CD4-positive, alpha-beta T cell treated with Interleukin-4 for 4 hours (primary cell): ENCODE results near the gene CARD11.
"Not testable (repeated sequence)": the region's sequence is repeated elsewhere in the genome, so short reads cannot be mapped to it uniquely, and the experiment has no call there.

Source experiments
- DNase-seq: peaks from one replicate; pipeline ENCODE4 v3.0.0-alpha.2; 2020

CARD11 gene

DNA sequence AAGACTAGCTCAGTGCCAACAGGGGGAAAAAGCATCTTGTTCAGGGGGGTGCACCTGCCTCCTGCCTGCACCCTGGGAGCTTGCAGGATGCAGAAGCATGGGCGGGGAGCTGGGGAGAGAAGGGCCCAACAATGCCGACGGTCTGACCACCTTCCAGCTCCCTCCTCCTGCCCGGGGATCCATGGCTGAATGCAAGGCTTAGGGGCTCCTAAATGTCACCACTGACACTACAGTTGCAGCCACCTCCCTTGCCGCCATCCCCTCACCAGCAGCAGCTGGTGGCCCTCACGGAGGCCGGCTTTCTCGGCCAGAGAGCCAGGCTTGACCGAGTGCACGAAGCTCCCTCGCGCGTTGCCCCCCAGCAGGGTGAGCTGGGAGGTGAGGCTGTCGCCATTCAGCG, 120.8 kb downstream of the CARD11 start:
- no peak for DNase-seq

DNA sequence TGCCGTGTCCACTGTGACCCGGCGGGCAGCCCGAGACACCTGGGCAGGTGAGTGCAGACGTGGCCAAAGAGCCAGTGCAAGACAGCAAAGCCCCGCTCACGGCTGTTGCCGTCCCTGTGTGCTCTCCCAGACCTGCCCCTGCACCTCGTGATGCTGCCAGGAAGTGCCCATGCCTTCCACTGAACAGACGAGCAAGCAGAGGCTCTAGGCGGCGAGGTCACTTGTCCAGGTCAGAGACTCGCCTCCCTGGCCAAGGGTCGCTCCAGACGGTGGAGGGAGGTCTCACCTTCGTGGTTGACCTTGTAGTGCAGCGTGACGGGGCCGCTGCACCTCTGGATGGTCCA, 121.3 kb downstream of the CARD11 start:
- no peak for DNase-seq

DNA sequence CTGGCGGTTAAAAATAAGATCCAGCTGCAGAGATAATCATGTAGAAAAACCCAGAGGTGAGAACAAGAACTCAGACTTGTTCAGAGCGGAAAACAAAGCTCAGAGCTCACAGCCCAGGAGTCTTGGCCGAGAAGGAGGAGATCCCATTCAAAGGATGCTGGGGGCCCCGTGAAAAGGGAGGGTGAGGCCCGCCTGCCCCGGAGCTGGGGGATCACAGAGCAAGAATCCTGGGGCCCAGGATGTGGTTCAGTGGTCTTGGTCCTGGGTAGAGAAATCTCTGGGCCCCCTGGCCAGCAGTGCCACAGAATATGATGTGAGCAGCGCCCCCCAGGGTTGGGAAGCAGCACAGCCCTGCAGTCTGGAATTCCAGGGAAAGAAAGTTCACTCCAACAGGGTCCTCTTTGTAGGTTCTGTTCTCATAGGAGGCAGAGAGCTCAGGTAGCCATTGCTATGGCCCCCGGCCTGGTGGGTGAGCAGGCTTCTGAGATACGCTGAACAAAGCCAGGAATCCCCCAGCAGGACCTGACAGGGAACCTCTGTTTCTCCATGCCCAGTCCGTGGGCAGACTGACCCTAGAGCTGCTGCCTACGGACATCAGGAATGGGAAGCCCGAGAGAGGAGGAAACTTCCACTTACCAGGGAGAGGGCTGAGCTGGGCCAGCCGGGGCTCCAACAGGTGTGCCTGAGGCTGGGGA, 121.9 kb downstream of the CARD11 start:
- DNase-seq = no peak

DNA sequence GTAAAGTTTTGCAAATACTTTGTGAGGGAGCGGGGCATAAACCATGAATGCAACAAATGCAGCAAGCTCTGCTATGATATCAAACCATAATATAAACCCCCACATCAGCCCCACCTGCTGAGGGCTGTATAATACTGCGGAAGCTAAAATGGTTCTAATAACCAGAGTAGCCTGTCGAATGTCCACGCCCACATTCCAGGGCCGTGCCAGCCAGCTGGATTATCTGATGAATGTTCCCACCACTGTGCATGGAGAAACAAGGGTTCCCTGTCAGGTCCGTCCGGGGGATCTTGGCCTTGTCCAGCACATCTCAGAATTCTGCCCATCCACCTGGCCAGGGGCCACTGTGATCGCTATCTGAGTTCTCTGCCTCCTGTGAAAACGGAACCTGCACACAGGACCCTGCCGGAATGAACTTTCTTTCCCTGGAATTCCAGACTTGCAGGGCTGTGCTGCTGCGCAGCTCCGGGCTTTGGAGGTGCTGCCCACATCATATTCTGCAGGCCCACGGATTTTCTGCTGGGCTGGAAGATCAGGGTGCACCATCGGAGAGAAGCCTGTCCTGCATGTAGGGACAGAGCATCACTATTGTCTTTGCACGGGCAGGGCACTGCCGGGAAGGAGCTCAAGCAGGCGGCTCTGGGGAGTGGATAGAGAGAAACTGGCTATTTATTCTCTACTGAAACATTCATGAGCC, 122.6 kb downstream of the CARD11 start:
- DNase-seq = no peak

DNA sequence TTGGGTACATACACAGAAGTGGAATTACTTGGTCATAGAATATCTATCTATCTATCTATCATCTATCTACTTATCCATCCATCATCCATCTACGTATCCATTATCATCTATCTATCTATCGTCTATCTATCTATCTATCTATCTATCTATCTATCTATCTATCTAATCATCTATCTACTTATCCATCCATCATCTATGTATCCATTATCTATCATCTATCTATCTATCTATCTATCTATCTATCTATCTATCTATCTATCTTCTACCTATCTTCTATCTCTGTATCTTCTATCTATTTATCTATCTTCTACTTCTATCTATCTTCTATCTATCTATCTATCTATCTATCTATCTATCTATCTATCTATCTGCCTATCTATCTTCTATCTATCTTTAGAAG, 123.2 kb downstream of the CARD11 start:
- DNase-seq = not testable (repeated sequence)

DNA sequence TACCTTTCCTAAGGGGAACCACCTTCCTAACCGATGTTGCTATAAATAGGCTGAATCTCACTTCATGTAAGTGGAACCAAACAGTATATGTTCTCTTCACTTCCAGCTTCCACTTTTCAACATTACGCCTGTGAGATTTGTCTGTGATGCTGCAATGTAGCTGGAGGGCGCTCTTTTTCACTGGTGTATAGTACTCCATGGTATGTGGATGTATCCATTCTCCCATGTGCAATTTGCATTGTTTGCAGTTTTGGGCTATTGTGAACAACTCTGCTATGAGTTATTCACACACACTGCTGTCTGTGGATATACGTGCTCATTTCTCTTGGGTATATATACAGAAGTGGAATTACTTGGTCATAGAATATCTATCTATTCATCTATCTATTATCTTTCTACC, 123.6 kb downstream of the CARD11 start:
- no peak for DNase-seq

DNA sequence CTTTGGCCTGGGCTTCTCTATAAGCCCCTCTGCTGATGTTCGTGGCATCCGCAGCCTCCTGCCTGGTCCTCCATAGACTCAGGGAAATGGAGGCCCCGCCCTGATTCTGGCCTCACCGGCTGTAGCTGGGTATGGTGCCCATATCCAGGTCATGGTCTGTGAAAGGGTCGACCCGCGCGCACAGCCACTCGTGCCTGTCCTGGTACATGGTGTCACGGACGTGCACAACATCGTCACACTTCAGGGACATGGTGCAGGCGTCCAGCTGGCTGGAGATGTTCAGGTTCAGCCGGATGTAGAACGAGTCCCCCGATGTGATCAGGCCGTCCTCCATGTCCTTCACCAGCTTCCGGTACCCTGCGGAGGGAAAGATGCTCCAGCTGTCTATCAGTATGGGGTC, 124.4 kb downstream of the CARD11 start:
- no peak for DNase-seq

DNA sequence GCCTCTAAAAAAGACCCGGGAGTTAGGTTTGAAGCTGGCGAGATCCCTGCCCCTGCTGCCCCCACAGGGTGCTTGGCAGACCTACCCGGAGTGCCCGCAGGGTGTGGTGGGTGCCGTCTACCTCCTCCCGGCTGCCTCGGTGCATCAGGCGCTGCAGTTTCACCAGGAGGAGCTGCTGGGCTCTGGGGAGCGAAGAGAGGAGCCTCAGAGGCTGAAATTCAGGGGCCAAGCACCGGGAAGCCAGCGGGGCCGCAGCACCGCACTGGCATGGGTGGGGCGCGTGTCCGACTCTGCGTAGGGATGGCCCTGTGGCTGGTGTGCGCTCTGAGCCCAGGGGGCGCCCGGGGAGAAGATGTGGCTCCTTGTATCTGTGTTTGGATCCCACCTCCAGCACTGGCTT, 125.3 kb downstream of the CARD11 start:
- DNase-seq = no peak

DNA sequence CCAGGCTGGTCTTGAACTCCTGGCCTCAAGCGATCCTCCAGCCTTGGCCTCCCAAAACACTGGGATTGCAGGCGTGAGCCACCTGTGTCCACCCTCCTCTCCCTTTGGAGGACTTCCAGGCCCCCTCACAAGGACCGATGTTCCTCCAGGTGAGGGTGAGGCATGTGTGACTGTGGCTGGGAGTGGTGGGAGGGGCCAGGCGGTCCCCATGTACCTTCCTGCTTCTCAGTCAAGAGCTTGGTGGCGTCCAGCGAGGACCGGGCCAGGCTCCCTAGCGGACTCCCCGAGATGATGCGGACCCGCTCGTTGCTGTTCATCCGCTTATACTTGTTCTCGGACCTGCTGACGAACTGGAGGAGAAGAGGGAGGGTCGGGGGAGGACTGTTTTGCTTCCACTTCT, 128.6 kb downstream of the CARD11 start:
- DNase-seq = no peak

DNA sequence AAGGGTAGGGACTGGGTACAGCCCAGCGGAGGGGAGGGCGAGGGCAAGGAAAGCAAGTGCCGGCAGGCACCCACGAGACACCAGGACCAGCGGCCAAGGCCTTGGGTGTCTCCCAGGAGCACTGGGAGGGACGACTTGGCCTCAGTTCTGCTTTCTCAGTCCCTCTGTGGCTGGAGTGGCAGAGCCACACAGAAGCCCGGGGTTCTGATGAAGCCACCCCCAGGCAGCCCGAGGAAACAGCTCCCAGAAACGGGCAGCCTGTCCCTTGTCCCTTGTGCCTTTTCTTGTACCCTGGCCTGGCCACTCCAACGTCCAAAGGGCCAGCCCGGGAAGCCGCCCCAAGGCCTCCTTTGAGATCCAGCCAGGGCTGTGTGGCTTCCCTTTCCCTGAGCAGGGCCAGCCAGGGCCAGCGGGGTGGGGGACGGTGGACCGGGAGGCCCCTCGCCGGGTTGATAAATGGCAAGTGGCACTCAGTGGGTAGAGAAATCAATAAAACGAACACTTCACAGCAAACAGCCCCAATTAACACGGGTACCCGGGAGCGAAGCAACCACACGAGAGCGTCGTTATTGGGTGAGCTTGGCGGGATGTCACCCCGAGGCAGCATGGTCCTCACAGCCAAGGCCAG, 129.8 kb downstream of the CARD11 start:
- DNase-seq = no peak

DNA sequence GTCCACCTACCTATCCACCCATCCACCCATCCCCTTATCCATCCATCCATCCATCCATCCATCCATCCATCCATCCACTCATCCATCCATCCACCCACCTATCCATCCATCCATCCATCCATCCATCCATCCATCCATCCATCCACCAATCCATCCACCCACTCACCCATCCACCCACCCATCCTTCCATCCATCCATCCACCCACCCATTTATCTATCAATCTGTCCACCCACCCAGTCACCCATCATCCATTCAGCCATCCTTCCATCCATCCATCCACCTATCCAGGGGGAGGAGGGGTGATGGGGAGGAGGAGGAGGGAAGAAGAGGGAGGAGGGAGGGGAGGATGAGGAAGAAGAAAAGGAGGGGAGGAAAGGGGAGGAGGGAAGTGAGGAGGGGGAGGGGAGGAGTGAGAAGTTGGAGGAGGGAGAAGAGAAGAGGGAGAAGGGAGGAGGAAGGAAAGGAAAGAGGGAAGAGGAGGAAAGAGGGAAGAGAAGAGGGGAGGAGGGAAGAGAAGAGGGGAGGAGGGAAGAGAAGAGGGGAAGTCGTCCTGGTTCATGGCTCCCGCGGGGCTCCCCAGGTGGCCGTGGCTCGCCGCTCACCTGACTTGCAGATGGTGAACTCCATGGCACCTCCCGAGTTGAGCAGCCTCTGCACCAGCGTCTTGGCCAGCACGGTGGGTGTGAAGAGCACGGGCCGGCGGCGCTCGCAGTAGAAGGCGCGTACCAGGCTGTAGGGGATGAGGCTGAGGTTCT, 130.8 kb downstream of the CARD11 start:
- no peak for DNase-seq

DNA sequence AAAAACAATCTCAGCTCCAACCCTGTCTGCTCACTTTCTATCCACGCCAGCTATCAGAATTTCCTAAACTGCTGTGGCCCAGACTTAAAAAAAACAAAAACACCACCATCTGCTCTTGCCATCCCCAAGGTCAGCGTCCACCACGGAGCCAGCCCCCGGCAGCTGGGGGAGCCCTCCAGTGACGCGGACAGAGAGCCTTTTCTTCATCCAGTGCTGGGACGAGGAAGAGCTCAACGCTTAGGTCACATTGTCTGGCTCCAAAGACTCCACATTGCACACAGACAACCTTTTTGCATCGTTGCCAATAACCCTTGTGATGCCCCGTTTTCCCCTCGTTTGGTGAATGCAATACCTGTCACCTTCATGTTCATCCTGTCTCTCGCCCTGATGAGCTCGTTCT, 132.2 kb downstream of the CARD11 start:
- DNase-seq = no peak

DNA sequence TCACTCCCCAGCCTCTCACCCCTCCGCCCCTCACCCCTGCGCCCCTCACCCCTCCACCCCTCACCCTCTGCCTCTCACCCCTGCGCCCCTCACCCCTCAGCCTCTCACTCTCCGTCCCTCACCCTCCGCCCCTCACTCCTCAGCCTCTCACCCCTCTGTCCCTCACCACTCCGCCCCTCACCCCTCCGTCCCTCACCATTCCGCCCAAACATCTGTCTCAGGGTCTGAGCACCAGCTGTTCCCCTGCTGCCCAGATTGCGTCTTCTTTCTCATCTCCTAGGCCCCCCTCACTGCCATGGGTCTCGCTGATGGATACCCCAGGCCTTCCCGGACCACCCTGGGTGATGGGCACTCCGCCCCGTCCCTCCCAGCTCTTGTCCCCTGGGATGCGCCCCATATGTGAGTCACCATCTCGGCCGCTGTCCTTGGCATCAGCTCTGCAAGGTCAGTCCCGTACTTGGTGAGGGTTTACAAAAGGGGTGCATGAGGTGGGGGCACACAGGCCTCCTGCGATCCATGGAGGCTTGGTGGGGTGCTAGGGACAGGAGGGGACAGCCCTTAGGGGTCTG, 134.1 kb downstream of the CARD11 start:
- DNase-seq = no peak

DNA sequence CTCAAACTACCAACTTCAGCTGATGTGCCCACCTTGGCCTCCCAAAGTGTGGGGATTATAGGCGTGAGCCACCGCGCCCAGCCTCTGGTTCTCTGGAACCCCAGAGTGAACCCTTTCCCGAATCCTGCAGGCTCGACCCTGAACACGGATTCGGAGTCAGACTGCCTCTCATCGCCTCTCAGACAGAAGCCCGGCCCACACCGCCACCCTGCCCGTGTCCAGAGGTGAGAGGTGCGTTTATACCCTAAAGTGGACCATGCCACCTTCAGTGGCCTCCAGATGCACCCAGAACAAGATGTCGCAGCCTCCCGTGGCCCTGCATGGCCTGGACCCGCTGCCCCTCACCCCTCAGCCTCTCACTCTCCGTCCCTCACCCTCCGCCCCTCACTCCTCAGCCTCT, 134.6 kb downstream of the CARD11 start:
- DNase-seq = no peak

DNA sequence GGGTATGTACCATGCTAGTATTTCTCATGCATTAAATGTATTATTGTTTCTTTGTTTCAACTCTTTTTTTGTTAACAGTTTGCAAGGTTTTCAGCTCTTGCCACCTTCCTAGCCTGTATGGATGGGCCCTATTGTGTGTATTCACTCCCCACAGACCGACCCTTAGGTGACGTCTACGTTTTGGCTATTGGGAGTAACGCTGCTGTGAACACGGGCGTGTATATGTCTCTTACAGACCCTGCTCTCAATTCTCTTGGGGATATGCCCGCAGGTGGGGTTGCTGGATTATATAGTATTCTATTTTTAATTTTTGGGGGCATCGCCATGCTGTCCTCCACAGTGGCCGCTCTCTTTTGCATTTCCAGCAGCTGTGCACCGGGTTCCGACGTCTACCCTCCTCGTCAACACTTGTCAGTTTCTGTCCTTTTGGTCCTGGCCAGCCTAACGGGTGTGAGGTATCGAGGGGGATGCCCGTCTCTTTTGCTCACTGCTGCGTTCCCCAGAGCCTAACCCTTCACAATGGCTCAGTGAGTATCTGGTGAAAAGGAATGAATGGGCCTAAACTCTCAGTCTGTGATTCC, 135.5 kb downstream of the CARD11 start:
- DNase-seq = no peak

DNA sequence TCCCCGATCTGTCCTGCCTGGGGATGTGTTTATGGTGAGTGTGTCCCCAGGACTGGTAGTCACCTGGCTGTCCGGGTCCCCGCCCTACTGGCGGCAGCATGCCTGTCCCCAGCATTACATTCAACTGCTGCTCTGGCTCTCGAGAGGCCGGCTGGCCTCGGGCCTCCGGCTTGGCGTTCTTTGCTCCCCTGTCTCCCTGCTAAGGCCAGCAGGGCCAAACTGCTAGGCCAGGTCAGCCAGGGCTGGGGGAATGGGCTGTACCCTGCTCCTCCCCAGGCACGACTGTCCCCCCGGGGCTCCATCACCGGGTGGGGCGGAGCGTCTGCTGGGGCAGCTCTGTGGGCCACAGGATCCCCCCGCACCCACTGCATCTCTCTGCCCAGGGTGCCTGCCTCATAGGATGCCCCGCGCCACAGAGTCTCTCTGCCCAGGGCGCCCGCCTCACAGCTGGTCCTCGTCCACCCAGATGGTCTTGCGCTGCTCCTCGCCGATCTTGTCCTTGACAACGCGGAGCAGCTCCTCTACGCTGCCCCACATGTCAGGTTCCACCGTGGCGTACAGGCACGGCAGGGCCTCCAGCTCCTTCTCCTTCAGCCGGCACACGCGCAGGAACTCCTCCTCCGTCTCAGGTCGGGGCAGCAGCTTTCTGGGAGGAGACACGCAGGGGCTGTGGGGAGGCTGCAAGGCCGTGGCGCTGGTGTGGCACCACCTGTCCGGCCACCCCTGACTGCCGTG, 137.3 kb downstream of the CARD11 start:
- DNase-seq = no peak

DNA sequence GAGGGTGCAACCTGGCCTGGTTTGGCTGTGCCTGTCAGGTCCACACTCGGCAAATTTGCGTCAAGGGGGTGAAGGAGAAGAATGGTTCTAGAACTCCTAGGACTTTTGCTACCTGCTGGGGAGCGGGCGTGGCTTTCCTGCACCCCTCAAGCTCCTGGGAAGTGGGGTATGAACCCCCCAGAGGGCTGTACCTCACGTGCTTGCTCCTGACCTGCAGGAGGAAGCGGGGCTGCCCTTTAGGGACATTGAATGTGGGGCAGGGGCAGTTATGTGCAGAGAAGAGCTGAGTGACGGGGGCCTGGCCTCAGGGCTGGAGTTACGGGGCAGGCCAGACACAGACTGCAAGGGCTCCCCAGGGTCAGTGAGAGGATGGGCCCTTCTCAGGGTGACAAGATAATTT, 138.2 kb downstream of the CARD11 start:
- no peak for DNase-seq

DNA sequence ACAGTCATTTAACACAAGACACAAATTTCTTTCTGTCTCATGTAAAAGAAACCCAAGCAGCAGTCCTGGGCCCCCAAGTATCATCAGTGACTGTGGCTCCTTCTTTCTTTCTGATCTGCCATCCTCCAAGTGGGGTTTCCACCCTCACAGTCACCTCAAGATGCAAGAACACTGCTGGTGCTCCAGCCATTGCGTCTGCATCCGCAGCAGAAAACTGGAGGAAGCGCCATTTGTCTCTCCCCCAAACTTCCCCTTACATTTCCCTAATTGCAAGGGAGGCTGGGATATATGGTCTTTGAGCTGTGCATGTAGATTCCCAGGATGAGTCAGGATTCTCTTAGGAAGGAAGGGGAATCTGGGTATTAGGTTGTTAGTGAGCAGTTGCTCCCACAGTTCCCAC, 138.6 kb downstream of the CARD11 start:
- no peak for DNase-seq

DNA sequence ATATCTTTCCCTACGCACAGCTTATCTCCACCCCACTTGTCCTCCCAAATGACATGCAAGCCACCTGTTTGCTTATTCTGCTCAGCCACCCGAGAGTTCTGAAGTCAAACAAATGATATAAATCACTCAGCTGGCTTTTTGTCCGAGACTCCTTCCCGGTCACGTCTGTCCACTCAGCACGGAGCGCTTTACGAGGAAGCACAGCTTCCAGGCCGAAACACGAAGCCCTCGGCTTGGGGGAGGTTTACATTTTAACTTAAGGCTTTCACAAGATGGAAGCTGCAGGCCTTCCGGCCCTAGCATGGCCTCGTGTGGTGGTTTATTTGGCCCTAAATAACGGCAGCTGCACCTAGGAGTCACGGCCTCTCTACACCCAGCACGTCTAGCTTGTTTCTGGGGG, 139.5 kb downstream of the CARD11 start:
- DNase-seq = no peak

DNA sequence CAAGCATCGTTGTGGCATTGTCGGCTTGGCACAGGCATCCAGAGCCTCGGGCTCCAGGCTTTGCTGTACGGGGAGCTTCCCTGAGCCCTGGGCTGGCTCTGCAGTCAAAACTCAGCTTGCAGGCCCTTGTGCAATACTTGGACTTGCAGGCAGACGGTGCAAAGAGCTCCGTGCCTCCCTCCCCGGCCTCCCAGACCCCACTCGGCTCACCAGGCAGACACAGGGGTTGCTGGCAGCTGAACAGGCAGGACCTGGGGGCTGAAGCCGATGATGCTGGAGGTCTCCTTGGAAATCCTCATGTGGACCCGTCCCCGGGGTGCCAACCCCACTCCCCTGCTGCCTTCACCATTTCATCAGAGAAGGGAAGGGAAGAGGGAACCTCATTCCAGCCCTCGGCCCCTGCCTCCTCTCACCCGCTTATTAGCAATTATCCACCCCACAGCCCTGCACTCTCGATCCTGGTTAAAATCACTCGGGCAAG, 139.9 kb downstream of the CARD11 start:
- DNase-seq = no peak

DNA sequence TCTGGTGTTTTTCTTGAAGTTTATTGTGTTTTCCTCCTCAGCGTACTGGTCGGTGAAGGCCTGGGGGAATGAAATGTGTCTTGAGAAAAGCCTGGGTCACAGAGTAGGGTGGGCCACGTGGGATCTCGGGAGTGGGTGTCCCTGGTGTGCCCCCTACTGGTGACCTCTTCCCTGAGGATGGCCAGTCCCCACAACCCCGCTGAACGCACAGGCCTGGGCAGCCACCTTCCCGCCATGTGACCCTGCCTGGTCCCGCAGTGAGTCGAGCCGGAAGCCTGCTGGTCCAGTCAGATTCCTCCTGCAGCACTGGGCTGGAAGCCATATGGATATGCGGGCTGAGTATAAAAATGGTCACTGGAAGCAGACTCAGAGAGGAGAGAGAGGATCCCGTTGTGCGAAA, 146.6 kb downstream of the CARD11 start:
- DNase-seq = no peak

DNA sequence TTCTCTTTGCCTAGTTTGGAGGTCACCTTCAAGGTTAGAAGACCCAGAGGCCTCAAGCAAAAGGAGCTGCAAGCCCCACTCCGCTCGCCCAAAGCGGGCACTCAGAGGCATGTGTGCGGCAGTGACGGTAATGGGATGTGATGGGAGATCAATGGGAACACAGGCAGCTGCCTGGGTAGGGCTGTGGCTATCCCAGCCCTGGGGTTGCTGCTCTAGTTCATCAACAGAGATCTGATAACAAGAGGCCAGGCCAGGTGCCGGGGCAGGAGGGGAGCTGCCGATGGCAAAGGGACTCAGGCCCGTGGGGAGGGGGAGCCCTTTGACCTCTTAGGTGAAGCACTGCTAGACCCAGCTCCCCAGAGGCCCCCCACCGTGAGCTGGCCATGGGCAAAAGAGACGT, 147.5 kb downstream of the CARD11 start:
- no peak for DNase-seq
